Measurements from ENCODE around the gene EXOC7.
A peak's percentile ranks its signal among the peaks of the same experiment; 100 is the strongest.

DNA sequence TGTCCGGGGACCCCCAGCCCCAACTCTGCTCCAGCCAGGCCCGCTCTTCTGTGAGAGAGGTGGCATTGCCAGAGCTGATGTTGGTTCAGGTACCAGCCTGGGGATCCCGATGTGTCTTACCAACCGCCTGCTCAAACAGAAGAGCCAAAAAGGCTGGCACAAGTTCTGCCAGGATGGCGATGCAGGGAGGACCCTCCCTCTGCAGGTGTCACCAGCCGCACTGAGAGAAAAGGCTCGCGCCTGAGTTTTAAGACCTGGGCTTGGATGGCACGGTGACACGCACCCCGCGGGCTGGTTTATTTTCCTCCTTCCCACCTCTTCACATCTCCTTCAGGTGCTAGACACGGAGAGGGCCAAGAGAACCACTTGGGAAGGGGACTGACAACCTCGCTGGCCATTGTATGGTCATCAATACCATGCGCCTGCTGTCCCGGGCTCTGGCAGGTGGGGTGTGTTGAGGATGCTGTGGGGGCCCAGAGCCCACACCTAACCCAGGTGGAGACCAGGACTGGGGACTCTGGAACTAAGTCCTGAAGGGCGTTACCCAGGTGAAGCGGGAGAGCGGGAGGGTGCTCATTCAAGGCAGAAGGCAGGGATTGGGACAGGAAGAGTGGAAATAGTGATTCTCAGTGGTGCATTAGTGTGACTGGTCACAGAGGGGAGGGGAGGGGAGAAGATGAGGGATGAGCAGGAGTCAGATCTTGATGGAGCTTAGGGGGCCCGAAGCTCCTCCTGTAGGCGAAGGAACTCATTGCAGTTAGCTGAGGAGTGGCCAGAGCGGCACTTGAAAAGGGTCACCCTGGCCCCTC lies 21.2 kb upstream of the EXOC7 start:
- TF ChIP-seq, protein P1, sequence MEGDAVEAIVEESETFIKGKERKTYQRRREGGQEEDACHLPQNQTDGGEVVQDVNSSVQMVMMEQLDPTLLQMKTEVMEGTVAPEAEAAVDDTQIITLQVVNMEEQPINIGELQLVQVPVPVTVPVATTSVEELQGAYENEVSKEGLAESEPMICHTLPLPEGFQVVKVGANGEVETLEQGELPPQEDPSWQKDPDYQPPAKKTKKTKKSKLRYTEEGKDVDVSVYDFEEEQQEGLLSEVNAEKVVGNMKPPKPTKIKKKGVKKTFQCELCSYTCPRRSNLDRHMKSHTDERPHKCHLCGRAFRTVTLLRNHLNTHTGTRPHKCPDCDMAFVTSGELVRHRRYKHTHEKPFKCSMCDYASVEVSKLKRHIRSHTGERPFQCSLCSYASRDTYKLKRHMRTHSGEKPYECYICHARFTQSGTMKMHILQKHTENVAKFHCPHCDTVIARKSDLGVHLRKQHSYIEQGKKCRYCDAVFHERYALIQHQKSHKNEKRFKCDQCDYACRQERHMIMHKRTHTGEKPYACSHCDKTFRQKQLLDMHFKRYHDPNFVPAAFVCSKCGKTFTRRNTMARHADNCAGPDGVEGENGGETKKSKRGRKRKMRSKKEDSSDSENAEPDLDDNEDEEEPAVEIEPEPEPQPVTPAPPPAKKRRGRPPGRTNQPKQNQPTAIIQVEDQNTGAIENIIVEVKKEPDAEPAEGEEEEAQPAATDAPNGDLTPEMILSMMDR (IDR thresholded peaks at IDR 0.05 in 2 of 3, conservative IDR thresholded peaks at IDR 0.05 in 1 of 3; ENCODE audit: borderline replicate concordance in 1 of 3, insufficient read depth in 1 of 3, low read depth in 2 of 3, low read length in 2 of 3) = peak in 2 of 3 experiments; percentile 50 to 62; a peak in 4 of 6 replicates
- TF ChIP-seq POLR2A (IDR thresholded peaks at IDR 0.05; ENCODE audit: borderline replicate concordance, extremely low read depth, insufficient read depth, insufficient read length) (no peak), CEBPB (IDR thresholded peaks at IDR 0.05; ENCODE audit: low read depth) (no peak), EZH2phosphoT487 (IDR thresholded peaks at IDR 0.05; ENCODE audit: borderline replicate concordance) (no peak), ZNF274 (IDR thresholded peaks at IDR 0.05; ENCODE audit: low read depth, low read length) (no peak), POLR2AphosphoS5 (IDR thresholded peaks at IDR 0.05; ENCODE audit: low read depth, low read length) (no peak), EZH2 (IDR thresholded peaks at IDR 0.05) (no peak), TCF7L2 (IDR thresholded peaks at IDR 0.05; ENCODE audit: borderline replicate concordance, extremely low read depth, insufficient read depth, insufficient read length) (no peak), RAD21 (IDR thresholded peaks at IDR 0.05; ENCODE audit: low read depth) (no peak), SRF (IDR thresholded peaks at IDR 0.05; ENCODE audit: low read depth) (no peak), JUND (IDR thresholded peaks at IDR 0.05) (no peak)
- TF ChIP-seq, protein P2, sequence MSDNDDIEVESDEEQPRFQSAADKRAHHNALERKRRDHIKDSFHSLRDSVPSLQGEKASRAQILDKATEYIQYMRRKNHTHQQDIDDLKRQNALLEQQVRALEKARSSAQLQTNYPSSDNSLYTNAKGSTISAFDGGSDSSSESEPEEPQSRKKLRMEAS (IDR thresholded peaks at IDR 0.05) = no peak
- TF ChIP-seq, protein P3, sequence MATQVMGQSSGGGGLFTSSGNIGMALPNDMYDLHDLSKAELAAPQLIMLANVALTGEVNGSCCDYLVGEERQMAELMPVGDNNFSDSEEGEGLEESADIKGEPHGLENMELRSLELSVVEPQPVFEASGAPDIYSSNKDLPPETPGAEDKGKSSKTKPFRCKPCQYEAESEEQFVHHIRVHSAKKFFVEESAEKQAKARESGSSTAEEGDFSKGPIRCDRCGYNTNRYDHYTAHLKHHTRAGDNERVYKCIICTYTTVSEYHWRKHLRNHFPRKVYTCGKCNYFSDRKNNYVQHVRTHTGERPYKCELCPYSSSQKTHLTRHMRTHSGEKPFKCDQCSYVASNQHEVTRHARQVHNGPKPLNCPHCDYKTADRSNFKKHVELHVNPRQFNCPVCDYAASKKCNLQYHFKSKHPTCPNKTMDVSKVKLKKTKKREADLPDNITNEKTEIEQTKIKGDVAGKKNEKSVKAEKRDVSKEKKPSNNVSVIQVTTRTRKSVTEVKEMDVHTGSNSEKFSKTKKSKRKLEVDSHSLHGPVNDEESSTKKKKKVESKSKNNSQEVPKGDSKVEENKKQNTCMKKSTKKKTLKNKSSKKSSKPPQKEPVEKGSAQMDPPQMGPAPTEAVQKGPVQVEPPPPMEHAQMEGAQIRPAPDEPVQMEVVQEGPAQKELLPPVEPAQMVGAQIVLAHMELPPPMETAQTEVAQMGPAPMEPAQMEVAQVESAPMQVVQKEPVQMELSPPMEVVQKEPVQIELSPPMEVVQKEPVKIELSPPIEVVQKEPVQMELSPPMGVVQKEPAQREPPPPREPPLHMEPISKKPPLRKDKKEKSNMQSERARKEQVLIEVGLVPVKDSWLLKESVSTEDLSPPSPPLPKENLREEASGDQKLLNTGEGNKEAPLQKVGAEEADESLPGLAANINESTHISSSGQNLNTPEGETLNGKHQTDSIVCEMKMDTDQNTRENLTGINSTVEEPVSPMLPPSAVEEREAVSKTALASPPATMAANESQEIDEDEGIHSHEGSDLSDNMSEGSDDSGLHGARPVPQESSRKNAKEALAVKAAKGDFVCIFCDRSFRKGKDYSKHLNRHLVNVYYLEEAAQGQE (IDR thresholded peaks at IDR 0.05; ENCODE audit: low read depth) = no peak
- TF ChIP-seq, protein P4, sequence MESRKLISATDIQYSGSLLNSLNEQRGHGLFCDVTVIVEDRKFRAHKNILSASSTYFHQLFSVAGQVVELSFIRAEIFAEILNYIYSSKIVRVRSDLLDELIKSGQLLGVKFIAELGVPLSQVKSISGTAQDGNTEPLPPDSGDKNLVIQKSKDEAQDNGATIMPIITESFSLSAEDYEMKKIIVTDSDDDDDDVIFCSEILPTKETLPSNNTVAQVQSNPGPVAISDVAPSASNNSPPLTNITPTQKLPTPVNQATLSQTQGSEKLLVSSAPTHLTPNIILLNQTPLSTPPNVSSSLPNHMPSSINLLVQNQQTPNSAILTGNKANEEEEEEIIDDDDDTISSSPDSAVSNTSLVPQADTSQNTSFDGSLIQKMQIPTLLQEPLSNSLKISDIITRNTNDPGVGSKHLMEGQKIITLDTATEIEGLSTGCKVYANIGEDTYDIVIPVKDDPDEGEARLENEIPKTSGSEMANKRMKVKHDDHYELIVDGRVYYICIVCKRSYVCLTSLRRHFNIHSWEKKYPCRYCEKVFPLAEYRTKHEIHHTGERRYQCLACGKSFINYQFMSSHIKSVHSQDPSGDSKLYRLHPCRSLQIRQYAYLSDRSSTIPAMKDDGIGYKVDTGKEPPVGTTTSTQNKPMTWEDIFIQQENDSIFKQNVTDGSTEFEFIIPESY (IDR thresholded peaks at IDR 0.05; ENCODE audit: extremely low read depth, insufficient replicate concordance, low read length) = no peak
